Calu3 (cell line): Measurements from ENCODE around the gene RTN1. TPM values are rescaled to one million over a fixed set of nuclear protein-coding genes. Genes with fewer than 3 reads are reported as not detected.

Experiments used
- BruUV-seq: library from RNA; stranded (reverse); fragments of 400-500 nt; replicated peaks from 2 replicates; lab custom pipeline; 2021; lab: Mats Ljungman, UMichigan
- CTCF ChIA-PET: fragments of 300-600 bp; sonication (Branson Sonifier 250); formaldehyde crosslinking; loops from one replicate; lab custom pipeline; 2022; ENCODE audit warnings: antibody characterized with exemption; lab: Charles Lee
- DNase-seq: peaks from one replicate; pipeline ENCODE4 v3.0.0; 2022
- H3K27ac Mint-ChIP-seq: one replicate; pipeline ENCODE4 v1.8.0; 2022; ENCODE audit warnings: mixed read lengths; ENCODE audit not compliant: unreplicated experiment
- H3K27me3 Mint-ChIP-seq: one replicate; pipeline ENCODE4 v1.8.0; 2022; ENCODE audit warnings: mixed read lengths; ENCODE audit not compliant: unreplicated experiment
- H3K36me3 Mint-ChIP-seq: one replicate; pipeline ENCODE4 v1.8.0; 2022; ENCODE audit warnings: mild to moderate bottlenecking, moderate library complexity, mixed read lengths; ENCODE audit not compliant: insufficient read depth, unreplicated experiment
- H3K4me1 Mint-ChIP-seq: one replicate; pipeline ENCODE4 v1.8.0; 2022; ENCODE audit warnings: mild to moderate bottlenecking, low read depth, mixed read lengths; ENCODE audit not compliant: unreplicated experiment
- H3K4me3 Mint-ChIP-seq: one replicate; pipeline ENCODE4 v1.8.0; 2022; ENCODE audit warnings: mild to moderate bottlenecking, low read depth, moderate library complexity, mixed read lengths; ENCODE audit not compliant: unreplicated experiment
- H3K9me3 Mint-ChIP-seq: one replicate; pipeline ENCODE4 v1.8.0; 2022; ENCODE audit warnings: low read depth, mixed read lengths; ENCODE audit not compliant: unreplicated experiment
- intact Hi-C: fragments of 100-400 bp; cut with micrococcal nuclease; formaldehyde crosslinking; loops from one replicate; pipeline ENCODE4 v1.10.0; 2022; ENCODE audit not compliant: unreplicated experiment
- total RNA-seq: library from RNA; stranded (reverse); gene quantifications from 2 replicates; pipeline ENCODE4 v1.2.3, GENCODE V29; 2022
- TF ChIP-seq, protein P1 (sequence below): fragments of 200-600 bp; IDR thresholded peaks from one replicate; pipeline ENCODE4 v1.8.0; 2022; ENCODE audit warnings: antibody characterized with exemption; ENCODE audit not compliant: unreplicated experiment

The RTN1 gene
- total RNA-seq, 1 experiment from 2014 or later: not detected

DNA sequence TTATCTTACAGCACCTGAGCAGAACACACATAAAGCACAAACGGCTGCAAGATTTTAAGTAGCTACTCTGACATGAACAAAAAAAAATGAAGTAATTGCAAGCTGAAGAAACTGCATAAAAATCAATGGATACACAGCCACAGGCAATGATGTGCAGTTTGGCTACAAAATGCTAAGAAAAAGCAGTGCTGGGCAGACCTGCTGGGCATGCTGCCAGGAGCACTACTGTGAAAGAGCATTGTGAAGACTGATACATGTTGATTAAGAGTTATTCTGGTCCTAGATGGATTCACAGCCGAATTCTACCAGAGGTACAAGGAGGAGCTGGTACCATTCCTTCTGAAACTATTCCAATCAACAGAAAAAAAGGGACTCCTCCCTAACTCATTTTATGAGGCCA lies 20.1 kb upstream of the RTN1 start:
- TF ChIP-seq, protein P1, sequence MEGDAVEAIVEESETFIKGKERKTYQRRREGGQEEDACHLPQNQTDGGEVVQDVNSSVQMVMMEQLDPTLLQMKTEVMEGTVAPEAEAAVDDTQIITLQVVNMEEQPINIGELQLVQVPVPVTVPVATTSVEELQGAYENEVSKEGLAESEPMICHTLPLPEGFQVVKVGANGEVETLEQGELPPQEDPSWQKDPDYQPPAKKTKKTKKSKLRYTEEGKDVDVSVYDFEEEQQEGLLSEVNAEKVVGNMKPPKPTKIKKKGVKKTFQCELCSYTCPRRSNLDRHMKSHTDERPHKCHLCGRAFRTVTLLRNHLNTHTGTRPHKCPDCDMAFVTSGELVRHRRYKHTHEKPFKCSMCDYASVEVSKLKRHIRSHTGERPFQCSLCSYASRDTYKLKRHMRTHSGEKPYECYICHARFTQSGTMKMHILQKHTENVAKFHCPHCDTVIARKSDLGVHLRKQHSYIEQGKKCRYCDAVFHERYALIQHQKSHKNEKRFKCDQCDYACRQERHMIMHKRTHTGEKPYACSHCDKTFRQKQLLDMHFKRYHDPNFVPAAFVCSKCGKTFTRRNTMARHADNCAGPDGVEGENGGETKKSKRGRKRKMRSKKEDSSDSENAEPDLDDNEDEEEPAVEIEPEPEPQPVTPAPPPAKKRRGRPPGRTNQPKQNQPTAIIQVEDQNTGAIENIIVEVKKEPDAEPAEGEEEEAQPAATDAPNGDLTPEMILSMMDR: no peak
- Mint-ChIP-seq H3K4me3 (no peak overlapping the region), H3K36me3 (no peaks in the 10 kb centered on the region), H3K27me3 (peaks cover 24% of the 10 kb centered on the region), H3K9me3 (no peaks in the 10 kb centered on the region), H3K4me1 (no peaks in the 10 kb centered on the region), H3K27ac (no peak overlapping the region)
- CTCF ChIA-PET: no interaction called here
- intact Hi-C loops: no loop called here
- DNase-seq: no peak
- no TSS peak for BruUV-seq

DNA sequence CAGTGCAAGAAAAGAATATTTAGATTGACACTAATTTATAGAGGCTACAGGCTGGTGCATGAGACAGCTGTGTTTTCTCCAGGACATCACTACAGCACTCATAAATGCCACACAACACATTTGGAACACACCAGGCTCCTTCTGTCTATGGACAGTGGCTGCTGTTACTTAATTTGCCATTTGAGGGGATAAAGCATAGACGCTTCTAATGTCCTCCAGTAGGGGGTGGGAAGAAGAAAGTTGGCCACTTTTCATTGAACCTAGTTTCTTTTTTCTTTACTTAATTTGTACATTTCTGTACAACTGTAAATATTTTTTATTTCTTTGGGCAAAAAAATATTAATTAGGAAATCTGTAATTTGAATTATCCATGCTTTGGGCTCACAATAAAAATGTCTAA lies 12.4 kb upstream of the RTN1 start:
- TF ChIP-seq, protein P1: peak; percentile 43
- no peaks in the 10 kb centered on the region for H3K4me1 Mint-ChIP-seq
- H3K36me3 Mint-ChIP-seq: no peaks in the 10 kb centered on the region
- no peaks in the 10 kb centered on the region for H3K9me3 Mint-ChIP-seq
- H3K27ac Mint-ChIP-seq: no peak overlapping the region
- intact Hi-C loops: no loop called here
- H3K27me3 Mint-ChIP-seq: peaks cover 41% of the 10 kb centered on the region
- BruUV-seq: no TSS peak
- DNase-seq: no peak
- H3K4me3 Mint-ChIP-seq: no peak overlapping the region
- CTCF ChIA-PET: interaction anchor here (0.6 kb wide), 1 partner anchor 27 kb away, joined by 3 read pairs; no protein-coding TSS in a partner anchor

DNA sequence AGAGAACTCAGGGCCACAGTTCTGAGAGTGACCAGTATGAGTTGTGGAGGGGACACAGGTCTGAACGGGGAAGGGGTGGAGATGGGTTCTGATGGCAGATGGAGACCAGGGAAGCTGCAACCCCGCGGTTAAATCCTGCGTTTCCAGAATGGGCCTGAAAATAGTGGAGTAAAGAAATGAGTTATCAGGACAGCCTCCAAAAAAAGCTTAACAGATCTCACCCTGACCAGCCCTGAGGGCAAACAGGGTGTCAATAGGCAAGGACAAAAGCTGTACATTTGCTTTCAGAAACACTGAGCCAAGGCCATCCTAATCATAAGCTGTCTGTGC lies 555 bp upstream of the RTN1 start:
- Mint-ChIP-seq H3K9me3 (no peaks in the 10 kb centered on the region), H3K27me3 (peaks cover 53% of the 10 kb centered on the region), H3K4me3 (peak overlapping the region; percentile 70), H3K4me1 (no peaks in the 10 kb centered on the region), H3K36me3 (no peaks in the 10 kb centered on the region), H3K27ac (no peak overlapping the region)
- intact Hi-C loops: no loop called here
- CTCF ChIA-PET: no interaction called here
- TF ChIP-seq, protein P1: no peak
- DNase-seq: no peak
- no TSS peak for BruUV-seq

GRCh38 chr14:59869381-59870255 lies 958 bp downstream of the RTN1 start:
- no peak for DNase-seq
- Mint-ChIP-seq H3K9me3 (no peaks in the 10 kb centered on the region), H3K4me3 (peak overlapping the region; percentile 70), H3K4me1 (no peaks in the 10 kb centered on the region), H3K27ac (no peak overlapping the region), H3K27me3 (peaks cover 53% of the 10 kb centered on the region), H3K36me3 (no peaks in the 10 kb centered on the region)
- CTCF ChIA-PET: no interaction called here
- TF ChIP-seq, protein P1: no peak
- intact Hi-C loops: no loop called here
- BruUV-seq: no TSS peak
